PC-9 (cell line): ENCODE results near the gene CFAP97D2. TPM values are rescaled to one million over a fixed set of nuclear protein-coding genes. Genes with fewer than 3 reads are reported as not detected.

ENCODE experiments used
- BruUV-seq: library from RNA; stranded (reverse); fragments of 400-500 nt; replicated peaks from 2 replicates; lab custom pipeline; 2021; lab: Mats Ljungman, UMichigan
- CTCF ChIA-PET: fragments of 300-600 bp; sonication (Branson Sonifier 250); formaldehyde crosslinking; loops from one replicate; lab custom pipeline; 2022; ENCODE audit warnings: antibody characterized with exemption; lab: Charles Lee
- POLR2A ChIA-PET: fragments of 300-600 bp; sonication (Branson Sonifier 250); formaldehyde crosslinking; loops from one replicate; lab custom pipeline; 2022; ENCODE audit warnings: antibody characterized with exemption; ENCODE audit not compliant: unreplicated experiment; lab: Charles Lee
- DNase-seq, 2 experiments: peaks; one replicate each; pipeline versions ENCODE4 v3.0.0 to v3.0.0-alpha.2; 2015 to 2022; ENCODE audit warnings: mixed read lengths in 1 of 2
- H2AFZ ChIP-seq: fragments of 200-600 bp; sonication (generic); 2 replicates; pipeline ENCODE4 v1.8.1; 2017; ENCODE audit warnings: antibody characterized with exemption
- H3F3A ChIP-seq: fragments of 200-600 bp; sonication (generic); 2 replicates; pipeline ENCODE4 v1.8.1; 2017; ENCODE audit warnings: antibody characterized with exemption, mild to moderate bottlenecking, low read depth; ENCODE audit not compliant: insufficient read depth
- H3K27ac ChIP-seq: fragments of 200-600 bp; sonication (generic); 2 replicates; pipeline ENCODE4 v1.6.1; 2016; ENCODE audit warnings: mixed run types
- H3K27me3 ChIP-seq: fragments of 200-600 bp; sonication (generic); 2 replicates; pipeline ENCODE4 v1.6.1; 2016; ENCODE audit warnings: low read depth, mixed run types; ENCODE audit not compliant: insufficient read depth
- H3K36me3 ChIP-seq: fragments of 200-600 bp; sonication (generic); 2 replicates; pipeline ENCODE4 v1.6.1; 2016; ENCODE audit warnings: low read depth, mixed run types
- H3K4me1 ChIP-seq: fragments of 200-600 bp; sonication (generic); replicated peaks from 2 replicates; pipeline ENCODE4 v1.6.1; 2016; ENCODE audit warnings: mixed run types; ENCODE audit not compliant: insufficient read depth
- H3K4me2 ChIP-seq: fragments of 200-600 bp; sonication (generic); 2 replicates; pipeline ENCODE4 v1.6.1; 2017; ENCODE audit warnings: mixed run types
- H3K4me3 ChIP-seq: fragments of 200-600 bp; sonication (generic); 2 replicates; pipeline ENCODE4 v1.6.1; 2016; ENCODE audit warnings: mixed run types
- H3K79me2 ChIP-seq: fragments of 200-600 bp; sonication (generic); 2 replicates; pipeline ENCODE4 v1.6.1; 2017; ENCODE audit warnings: low read depth, mixed run types
- H3K9me2 ChIP-seq: fragments of 200-600 bp; sonication (generic); 2 replicates; pipeline ENCODE4 v1.8.1; 2017; ENCODE audit warnings: mild to moderate bottlenecking; ENCODE audit not compliant: insufficient read depth
- H3K9me3 ChIP-seq: fragments of 200-600 bp; sonication (generic); 2 replicates; pipeline ENCODE4 v1.8.1; 2016; ENCODE audit warnings: low read depth; ENCODE audit not compliant: insufficient read depth
- H4K20me1 ChIP-seq: fragments of 200-600 bp; sonication (generic); 2 replicates; pipeline ENCODE4 v1.8.1; 2017; ENCODE audit not compliant: insufficient read depth
- CTCF ChIP-seq: fragments of 200-600 bp; sonication (generic); conservative IDR thresholded peaks from 2 replicates; pipeline ENCODE4 v1.6.1; 2017; ENCODE audit warnings: mixed run types, antibody characterized with exemption, mild to moderate bottlenecking, moderate library complexity
- EZH2 ChIP-seq: fragments of 200-600 bp; sonication (generic); IDR thresholded peaks from 2 replicates; pipeline ENCODE4 v1.8.0; 2017; ENCODE audit warnings: antibody characterized with exemption, low read depth
- intact Hi-C: fragments of 100-400 bp; cut with micrococcal nuclease; formaldehyde crosslinking; loops from one replicate; pipeline ENCODE4 v1.10.0; 2022; ENCODE audit not compliant: unreplicated experiment
- total RNA-seq: library from RNA; stranded (reverse); gene quantifications from 2 replicates; pipeline ENCODE4 v1.2.3, GENCODE V29; 2021

Gene CFAP97D2
- total RNA-seq, 1 experiment from 2014 or later, result not detected

- Histone ChIP-seq H3K9me2 (no peaks in the 10 kb centered on the region), H3F3A (peaks cover 18% of the 10 kb centered on the region), H3K9me3 (no peaks in the 10 kb centered on the region), H3K36me3 (no peaks in the 10 kb centered on the region), H3K4me3 (no peak overlapping the region), H3K4me1 (peaks cover 26% of the 10 kb centered on the region), H3K27me3 (no peaks in the 10 kb centered on the region), H3K79me2 (no peaks in the 10 kb centered on the region), H2AFZ (no peak overlapping the region), H4K20me1 (no peaks in the 10 kb centered on the region), H3K4me2 (peak overlapping the region; percentile 66; the same call in 1 of the 2 replicates), H3K27ac (peak overlapping the region; percentile 47; the same call in 1 of the 2 replicates)
- no peak for TF ChIP-seq CTCF
- no peak for TF ChIP-seq EZH2
- ChIA-PET POLR2A (no interaction called here), CTCF (no interaction called here)
- no peak for DNase-seq
- intact Hi-C loops, result loop anchor here (5.0 kb wide), 1 partner anchor 60 kb away; no protein-coding TSS in a partner anchor
- BruUV-seq, result no TSS peak
These were observed 26.8 kb upstream of the CFAP97D2 start for GRCh38 chr13:114152285-114152645.

- no peaks in the 10 kb centered on the region for H4K20me1 ChIP-seq
- H2AFZ ChIP-seq, result no peak overlapping the region
- no peaks in the 10 kb centered on the region for H3K27me3 ChIP-seq
- H3K9me3 ChIP-seq, result no peaks in the 10 kb centered on the region
- peaks cover 27% of the 10 kb centered on the region for H3K4me1 ChIP-seq
- no peak overlapping the region for H3K4me2 ChIP-seq
- H3K36me3 ChIP-seq, result no peaks in the 10 kb centered on the region
- no peaks in the 10 kb centered on the region for H3K9me2 ChIP-seq
- no peak overlapping the region for H3K4me3 ChIP-seq
- CTCF ChIA-PET, result no interaction called here
- no peak for TF ChIP-seq EZH2
- TF ChIP-seq CTCF, result no peak
- peak in 1 of 2 experiments; percentile 28 for DNase-seq
- intact Hi-C loops, result loop anchor here (5.0 kb wide), 1 partner anchor 59 kb away; no protein-coding TSS in a partner anchor
- BruUV-seq, result no TSS peak
- H3K27ac ChIP-seq, result no peak overlapping the region
- no peaks in the 10 kb centered on the region for H3K79me2 ChIP-seq
- POLR2A ChIA-PET, result no interaction called here
- peaks cover 21% of the 10 kb centered on the region for H3F3A ChIP-seq
These were observed 26.2 kb upstream of the CFAP97D2 start for GRCh38 chr13:114152831-114153371.

- Histone ChIP-seq H3K4me3 (no peak overlapping the region), H2AFZ (no peak overlapping the region), H3K4me1 (peaks cover 30% of the 10 kb centered on the region), H3K36me3 (no peaks in the 10 kb centered on the region), H3K79me2 (no peaks in the 10 kb centered on the region), H3K9me3 (no peaks in the 10 kb centered on the region), H3K9me2 (no peaks in the 10 kb centered on the region), H3F3A (peaks cover 21% of the 10 kb centered on the region), H4K20me1 (no peaks in the 10 kb centered on the region), H3K4me2 (no peak overlapping the region), H3K27me3 (no peaks in the 10 kb centered on the region), H3K27ac (no peak overlapping the region)
- TF ChIP-seq CTCF (no peak), EZH2 (no peak)
- ChIA-PET CTCF (no interaction called here), POLR2A (no interaction called here)
- intact Hi-C loops, result loop anchor here (5.0 kb wide), 1 partner anchor 59 kb away; no protein-coding TSS in a partner anchor
- no TSS peak for BruUV-seq
- DNase-seq, result peak in 1 of 2 experiments; percentile 6
These were observed 25.5 kb upstream of the CFAP97D2 start for GRCh38 chr13:114153485-114154080.
